ENCODE results near the gene NXPH4.
A peak's percentile ranks its signal among the peaks of the same experiment; 100 is the strongest.

The NXPH4 gene

GRCh38 chr12:57248934-57249742, 32.5 kb downstream of the NXPH4 start:
- DNase-seq = no peak

GRCh38 chr12:57250541-57250940, 33.9 kb downstream of the NXPH4 start:
- no peak for DNase-seq

GRCh38 chr12:57250956-57251355, 34.4 kb downstream of the NXPH4 start, which contains the start of gene STAC3:
Gene STAC3 (minus strand): TSS chr12:57251187. CDS start chr12:57249636, 1,551 bp downstream.
- DNase-seq = no peak

- no peak for DNase-seq
Measured at GRCh38 chr12:57254506-57255280, 38.1 kb downstream of the NXPH4 start.

- DNase-seq = no peak
Measured at GRCh38 chr12:57255916-57256315, 39.3 kb downstream of the NXPH4 start.

GRCh38 chr12:57258977-57259970, 42.7 kb downstream of the NXPH4 start:
- no peak for DNase-seq

GRCh38 chr12:57260366-57260765, 43.8 kb downstream of the NXPH4 start:
- DNase-seq = no peak

GRCh38 chr12:57261428-57261865, 44.9 kb downstream of the NXPH4 start:
- peak; percentile 81 for DNase-seq

- DNase-seq = no peak
Measured at GRCh38 chr12:57262126-57262822, 45.7 kb downstream of the NXPH4 start.

- DNase-seq = no peak
Measured at GRCh38 chr12:57263096-57263495, 46.5 kb downstream of the NXPH4 start.

- no peak for DNase-seq
Measured at GRCh38 chr12:57266681-57267080, 50.1 kb downstream of the NXPH4 start.

GRCh38 chr12:57268264-57268663, 51.7 kb downstream of the NXPH4 start:
- no peak for DNase-seq

GRCh38 chr12:57270966-57271470, 54.4 kb downstream of the NXPH4 start:
- DNase-seq = no peak

- no peak for DNase-seq
Measured at GRCh38 chr12:57272337-57273151, 56.0 kb downstream of the NXPH4 start.

- no peak for DNase-seq
Measured at GRCh38 chr12:57273516-57273915, 56.9 kb downstream of the NXPH4 start.

All from NCI-H146 (cell line).